MM.1S (cell line): ENCODE measurements around the gene LSM14B.

Source experiments
- DNase-seq: peaks from one replicate; pipeline ENCODE4 v3.0.0-alpha.2; 2015
- H2AFZ ChIP-seq: fragments of 300-600 bp; sonication (generic); 2 replicates; pipeline ENCODE4 v1.6.0; 2016; ENCODE audit warnings: antibody characterized with exemption, low read length
- H3F3A ChIP-seq: fragments of 300-600 bp; sonication (generic); 2 replicates; pipeline ENCODE4 v1.6.1; 2016; ENCODE audit warnings: mild to moderate bottlenecking, antibody characterized with exemption, low read length, moderate library complexity, mixed read lengths; ENCODE audit not compliant: insufficient read depth
- H3K27ac ChIP-seq: fragments of 300-600 bp; sonication (generic); 2 replicates; pipeline ENCODE4 v1.5.1; 2016; ENCODE audit warnings: mild to moderate bottlenecking, low read length
- H3K27me3 ChIP-seq: fragments of 300-600 bp; sonication (generic); replicated peaks from 2 replicates; pipeline ENCODE4 v1.6.0; 2016; ENCODE audit warnings: low read length; ENCODE audit not compliant: insufficient read depth
- H3K36me3 ChIP-seq: fragments of 300-600 bp; sonication (generic); replicated peaks from 2 replicates; pipeline ENCODE4 v1.6.1; 2016; ENCODE audit warnings: mild to moderate bottlenecking, low read length, mixed read lengths; ENCODE audit not compliant: insufficient read depth
- H3K4me1 ChIP-seq: fragments of 300-600 bp; sonication (generic); 2 replicates; pipeline ENCODE4 v1.6.1; 2016; ENCODE audit warnings: low read length, mixed read lengths
- H3K4me2 ChIP-seq: fragments of 300-600 bp; sonication (generic); 2 replicates; pipeline ENCODE4 v1.6.0; 2016; ENCODE audit warnings: low read depth, low read length
- H3K4me3 ChIP-seq: fragments of 300-600 bp; sonication (generic); 2 replicates; pipeline ENCODE4 v1.5.1; 2016; ENCODE audit warnings: low read length, mixed read lengths
- H3K79me2 ChIP-seq: fragments of 300-600 bp; sonication (generic); 2 replicates; pipeline ENCODE4 v1.6.1; 2016; ENCODE audit warnings: mixed run types, low read length, mixed read lengths
- H3K9ac ChIP-seq: fragments of 300-600 bp; sonication (generic); 2 replicates; pipeline ENCODE4 v1.6.1; 2016; ENCODE audit warnings: low read length, mixed read lengths
- H3K9me2 ChIP-seq: fragments of 300-600 bp; sonication (generic); replicated peaks from 2 replicates; pipeline ENCODE4 v1.6.1; 2016; ENCODE audit warnings: mild to moderate bottlenecking, low read length, mixed read lengths; ENCODE audit not compliant: insufficient read depth
- H3K9me3 ChIP-seq: fragments of 300-600 bp; sonication (generic); replicated peaks from 2 replicates; pipeline ENCODE4 v1.6.1; 2016; ENCODE audit warnings: mild to moderate bottlenecking, low read length, mixed read lengths; ENCODE audit not compliant: insufficient read depth
- H4K20me1 ChIP-seq: fragments of 300-600 bp; sonication (generic); 2 replicates; pipeline ENCODE4 v1.6.1; 2016; ENCODE audit warnings: mild to moderate bottlenecking, low read length, moderate library complexity, mixed read lengths; ENCODE audit not compliant: insufficient read depth
- CTCF ChIP-seq: fragments of 300-600 bp; sonication (generic); IDR thresholded peaks from 2 replicates; pipeline ENCODE4 v1.5.1; 2016; ENCODE audit warnings: antibody characterized with exemption, low read length, mixed read lengths
- EZH2 ChIP-seq: fragments of 300-600 bp; sonication (generic); optimal IDR thresholded peaks from 2 replicates; pipeline ENCODE3; 2017; ENCODE audit warnings: low read depth, mild to moderate bottlenecking, antibody characterized with exemption, low read length, mixed read lengths
- EZH2phosphoT487 ChIP-seq: fragments of 300-600 bp; sonication (generic); IDR thresholded peaks from 2 replicates; pipeline ENCODE4 v1.6.1; 2018; ENCODE audit warnings: antibody characterized with exemption, low read length

LSM14B gene

GRCh38 chr20:62178316-62179161, 56.3 kb downstream of the LSM14B start:
- Histone ChIP-seq H3F3A (peaks cover 10% of the 10 kb centered on the region), H3K27ac (no peak overlapping the region), H3K79me2 (peaks cover 15% of the 10 kb centered on the region), H3K4me2 (no peak overlapping the region), H4K20me1 (no peaks in the 10 kb centered on the region), H3K4me3 (no peak overlapping the region), H3K4me1 (peaks cover 8% of the 10 kb centered on the region), H3K9me3 (no peaks in the 10 kb centered on the region), H2AFZ (no peak overlapping the region), H3K27me3 (no peaks in the 10 kb centered on the region), H3K9ac (no peak overlapping the region), H3K36me3 (no peaks in the 10 kb centered on the region), H3K9me2 (no peaks in the 10 kb centered on the region)
- no peak for DNase-seq
- TF ChIP-seq EZH2phosphoT487 (no peak), CTCF (no peak), EZH2 (no peak)

GRCh38 chr20:62179162-62179504, 56.9 kb downstream of the LSM14B start:
- no peaks in the 10 kb centered on the region for H3K36me3 ChIP-seq
- no peak overlapping the region for H2AFZ ChIP-seq
- no peak overlapping the region for H3K4me3 ChIP-seq
- peaks cover 10% of the 10 kb centered on the region for H3F3A ChIP-seq
- H3K79me2 ChIP-seq = peaks cover 21% of the 10 kb centered on the region
- H3K4me2 ChIP-seq = no peak overlapping the region
- no peaks in the 10 kb centered on the region for H3K27me3 ChIP-seq
- no peak for TF ChIP-seq EZH2
- no peak for TF ChIP-seq CTCF
- no peak for TF ChIP-seq EZH2phosphoT487
- H4K20me1 ChIP-seq = no peaks in the 10 kb centered on the region
- H3K9me3 ChIP-seq = no peaks in the 10 kb centered on the region
- H3K9me2 ChIP-seq = no peaks in the 10 kb centered on the region
- DNase-seq = no peak
- no peak overlapping the region for H3K27ac ChIP-seq
- peaks cover 8% of the 10 kb centered on the region for H3K4me1 ChIP-seq
- H3K9ac ChIP-seq = no peak overlapping the region

GRCh38 chr20:62181808-62182207, 59.5 kb downstream of the LSM14B start:
- peak overlapping the region; percentile 95; the same call in 1 of the 2 replicates for H2AFZ ChIP-seq
- no peaks in the 10 kb centered on the region for H3K36me3 ChIP-seq
- DNase-seq = no peak
- H3K9me3 ChIP-seq = no peaks in the 10 kb centered on the region
- H3K9me2 ChIP-seq = no peaks in the 10 kb centered on the region
- no peaks in the 10 kb centered on the region for H3K27me3 ChIP-seq
- peaks cover 43% of the 10 kb centered on the region for H3K79me2 ChIP-seq
- peak overlapping the region; percentile 77 for H3K4me3 ChIP-seq
- peak overlapping the region; percentile 88; the same call in 1 of the 2 replicates for H3K9ac ChIP-seq
- peak overlapping the region; percentile 95 for H3K4me2 ChIP-seq
- H3F3A ChIP-seq = peaks cover 10% of the 10 kb centered on the region
- H3K4me1 ChIP-seq = peaks cover 8% of the 10 kb centered on the region
- H3K27ac ChIP-seq = no peak overlapping the region
- TF ChIP-seq EZH2phosphoT487 (no peak), EZH2 (no peak), CTCF (no peak)
- no peaks in the 10 kb centered on the region for H4K20me1 ChIP-seq
